Muscle of leg (tissue), 16 donors: ENCODE data around the gene KDM2B. TPM values are rescaled to one million over a fixed set of nuclear protein-coding genes. Genes with fewer than 3 reads are reported as not detected.

Source experiments
- DNase-seq: peaks from one replicate; pipeline ENCODE4 v3.0.0; 2013
- H3K27ac ChIP-seq: one replicate; pipeline ENCODE4 v1.5.1; 2013; ENCODE audit warnings: mild to moderate bottlenecking, low read length, control low read depth
- H3K27me3 ChIP-seq: one replicate; pipeline ENCODE4 v1.6.1; 2013; ENCODE audit warnings: low read length; ENCODE audit not compliant: control insufficient read depth, insufficient read depth
- H3K36me3 ChIP-seq: one replicate; pipeline ENCODE4 v1.6.1; 2013; ENCODE audit warnings: low read length; ENCODE audit not compliant: control insufficient read depth, insufficient read depth
- H3K4me1 ChIP-seq: one replicate; pipeline ENCODE4 v1.6.1; 2013; ENCODE audit warnings: low read length; ENCODE audit not compliant: control insufficient read depth, insufficient read depth
- H3K4me3 ChIP-seq: one replicate; pipeline ENCODE4 v1.5.1; 2013; ENCODE audit warnings: low read length, control low read depth
- H3K9me3 ChIP-seq: replicated peaks from 2 replicates; pipeline ENCODE4 v1.6.1; 2013; ENCODE audit warnings: low read depth, low read length; ENCODE audit not compliant: control insufficient read depth
- WGBS: methylation state at CpG from one replicate; pipeline ENCODE4 v1.1.5; 2013; ENCODE audit warnings: missing lambda C conversion rate; ENCODE audit not compliant: insufficient coverage; 5-methylcytosine and 5-hydroxymethylcytosine counted together
- long read RNA-seq, 11 donors: transcript quantifications; one replicate each; lab custom pipeline, GENCODE V29; 2026
- polyA plus RNA-seq, 8 donors: library from polyadenylated mRNA; unstranded; fragments of 120-200 nt; gene quantifications; one replicate each; pipeline versions ENCODE4 v1.2.1 to v1.2.3, GENCODE V29; 2013; ENCODE audit warnings: inconsistent platforms in 1 of 8, low replicate concordance in 1 of 8; ENCODE audit not compliant: insufficient read length in 8 of 8, insufficient read depth in 1 of 8
- total RNA-seq: library from RNA; stranded (reverse); fragments of 120-200 nt; gene quantifications from one replicate; pipeline ENCODE4 v1.2.4, GENCODE V29; 2013

Gene KDM2B
- total RNA-seq, result 15.3 TPM
- polyA plus RNA-seq, result 10 to 100 TPM; 19.8 to 27.3 (median 23.3) TPM
- long read RNA-seq, donor 1, result 0 reads
- long read RNA-seq, donor 2, result 0 reads
- long read RNA-seq, donor 3, result 0 reads
- long read RNA-seq, donor 4, result 0 reads
- long read RNA-seq, donor 5, full-length matches to known transcripts, result 1 of 6 reads
- long read RNA-seq, donor 5, partial matches to known transcripts, result 5 of 6 reads
- long read RNA-seq, donor 5, other reads (novel, unspliced or antisense), result 0 of 6 reads
- long read RNA-seq, donor 6, full-length matches to known transcripts, result 1 of 1 reads
- long read RNA-seq, donor 6, partial matches to known transcripts, result 0 of 1 reads
- long read RNA-seq, donor 6, other reads (novel, unspliced or antisense), result 0 of 1 reads
- long read RNA-seq, donor 7, result 0 reads
- long read RNA-seq, donor 8, result 0 reads
- long read RNA-seq, donor 9, partial matches to known transcripts, result 0 of 1 reads
- long read RNA-seq, donor 9, other reads (novel, unspliced or antisense), result 0 of 1 reads
- long read RNA-seq, donor 10, result 0 reads
- long read RNA-seq, donor 11, result 0 reads

- no peaks in the 10 kb centered on the region for H3K27me3 ChIP-seq
- H3K36me3 ChIP-seq, result no peaks in the 10 kb centered on the region
- 12% methylated on average over 14 of the region's 23 CpGs for whole genome bisulfite sequencing
- peaks cover 53% of the 10 kb centered on the region for H3K4me1 ChIP-seq
- DNase-seq, result peak; percentile 86
- peak within 1 kb of the TSS; percentile 89 for H3K27ac ChIP-seq
- H3K9me3 ChIP-seq, result no peaks in the 10 kb centered on the region
- peak within 1 kb of the TSS; percentile 66 for H3K4me3 ChIP-seq
Observed at GRCh38 chr12:121580959-121581685, at the start of gene KDM2B. Gene KDM2B (minus strand): TSS chr12:121581023. CDS start chr12:121580911, 112 bp downstream.

- Histone ChIP-seq H3K4me3 (peak overlapping the region; percentile 78), H3K9me3 (no peaks in the 10 kb centered on the region), H3K4me1 (peaks cover 62% of the 10 kb centered on the region), H3K27me3 (no peaks in the 10 kb centered on the region), H3K36me3 (peaks cover 10% of the 10 kb centered on the region), H3K27ac (peak overlapping the region; percentile 94)
- no peak for DNase-seq
- WGBS, result 85% methylated on average over 5 of the region's 5 CpGs
Observed at GRCh38 chr12:121628536-121628935, 47.7 kb upstream of the KDM2B start.

GRCh38 chr12:121628037-121628436 lies 47.2 kb upstream of the KDM2B start:
- Histone ChIP-seq H3K9me3 (no peaks in the 10 kb centered on the region), H3K36me3 (peaks cover 10% of the 10 kb centered on the region), H3K27me3 (no peaks in the 10 kb centered on the region), H3K4me1 (peaks cover 58% of the 10 kb centered on the region), H3K4me3 (peak overlapping the region; percentile 78), H3K27ac (peak overlapping the region; percentile 94)
- WGBS, result 29% methylated on average over 1 of the region's 8 CpGs
- peak; percentile 26 for DNase-seq

- Histone ChIP-seq H3K36me3 (peaks cover 10% of the 10 kb centered on the region), H3K4me3 (peak overlapping the region; percentile 78), H3K4me1 (peaks cover 48% of the 10 kb centered on the region), H3K9me3 (no peaks in the 10 kb centered on the region), H3K27ac (peak overlapping the region; percentile 94), H3K27me3 (no peaks in the 10 kb centered on the region)
- peak; percentile 77 for DNase-seq
- WGBS, result under 1% methylated on average over 38 of the region's 53 CpGs
Observed at GRCh38 chr12:121626853-121627640, 46.2 kb upstream of the KDM2B start.

DNA sequence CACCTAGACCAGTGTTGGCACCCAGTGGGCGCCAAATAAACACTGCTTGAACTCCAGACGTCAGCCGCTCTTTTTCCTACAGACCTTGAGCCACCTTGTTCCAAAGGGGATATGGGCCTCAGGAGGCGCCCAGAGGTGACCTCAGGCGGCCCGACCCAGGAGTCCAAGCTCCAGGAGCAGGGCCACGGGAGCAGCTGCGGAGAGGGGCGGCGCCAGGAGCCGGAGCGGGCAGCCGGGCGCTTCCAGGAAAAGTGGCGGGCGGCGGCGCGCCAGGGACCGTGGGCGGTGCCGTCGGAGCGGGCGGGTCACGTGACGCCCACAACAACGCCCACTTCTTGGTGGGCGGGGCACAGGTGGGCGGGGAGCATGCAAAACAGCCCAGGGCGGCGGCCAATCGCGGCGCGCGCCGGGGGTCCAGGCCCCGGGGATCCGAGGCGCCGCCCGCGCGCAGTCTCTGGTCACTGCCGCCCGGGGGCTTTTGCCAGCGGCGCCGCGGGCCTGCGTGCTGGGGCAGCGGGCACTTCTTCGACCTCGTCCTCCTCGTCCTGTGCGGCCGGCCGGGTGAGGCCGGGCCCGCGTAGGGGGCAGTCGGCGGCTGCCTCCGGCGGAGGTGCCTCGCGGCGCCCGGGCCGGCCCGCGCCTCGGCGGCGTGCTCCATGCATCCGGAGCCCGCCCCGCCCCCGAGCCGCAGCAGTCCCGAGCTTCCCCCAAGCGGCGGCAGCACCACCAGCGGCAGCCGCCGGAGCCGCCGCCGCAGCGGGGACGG lies 45.4 kb upstream of the KDM2B start, which contains the start of gene ORAI1:
TSS of gene ORAI1 (plus strand) at position 444 of the 766 bp plus-strand sequence.
- WGBS, result under 1% methylated on average over 92 of the region's 92 CpGs
- H3K4me1 ChIP-seq, result peaks cover 41% of the 10 kb centered on the region
- H3K4me3 ChIP-seq, result peak within 1 kb of the TSS; percentile 78
- peaks cover 8% of the 10 kb centered on the region for H3K36me3 ChIP-seq
- no peaks in the 10 kb centered on the region for H3K9me3 ChIP-seq
- DNase-seq, result peak; percentile 98
- H3K27me3 ChIP-seq, result no peaks in the 10 kb centered on the region
- H3K27ac ChIP-seq, result peak within 1 kb of the TSS; percentile 94

GRCh38 chr12:121620333-121620891 lies 39.6 kb upstream of the KDM2B start:
- WGBS, result 69% methylated on average over 6 of the region's 8 CpGs
- H3K27me3 ChIP-seq, result no peaks in the 10 kb centered on the region
- H3K4me3 ChIP-seq, result no peak overlapping the region
- no peaks in the 10 kb centered on the region for H3K36me3 ChIP-seq
- H3K9me3 ChIP-seq, result no peaks in the 10 kb centered on the region
- H3K4me1 ChIP-seq, result peaks cover 5% of the 10 kb centered on the region
- H3K27ac ChIP-seq, result no peak overlapping the region
- peak; percentile 27 for DNase-seq

DNA sequence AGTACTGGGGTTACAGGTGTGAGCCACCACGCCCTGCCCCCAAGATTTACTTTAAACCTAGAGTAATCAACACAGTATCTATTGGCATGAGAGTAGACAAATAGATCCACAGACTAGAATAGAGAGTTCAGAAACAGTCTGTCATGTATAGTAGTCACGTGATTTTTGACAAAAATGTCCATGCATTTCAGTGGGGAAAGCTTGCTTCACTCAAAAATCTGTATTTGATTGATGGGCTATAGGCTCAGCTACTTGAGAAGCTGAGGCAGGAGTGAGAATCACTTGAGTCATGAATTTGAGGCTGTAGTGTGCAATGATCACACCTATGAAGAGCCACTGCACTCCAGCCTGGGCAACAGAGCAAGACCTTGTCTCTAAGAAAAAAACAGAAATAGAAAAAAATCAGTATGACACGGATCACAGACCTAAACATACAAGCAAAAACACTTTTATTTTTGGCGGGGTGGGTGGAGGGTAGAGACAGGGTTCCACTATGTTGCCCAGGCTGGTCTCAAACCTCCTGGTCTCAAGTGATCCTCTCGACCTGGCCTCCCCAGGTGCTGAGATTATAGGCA lies 37.9 kb upstream of the KDM2B start:
- H3K9me3 ChIP-seq, result no peaks in the 10 kb centered on the region
- no peak overlapping the region for H3K27ac ChIP-seq
- no peak for DNase-seq
- H3K36me3 ChIP-seq, result no peaks in the 10 kb centered on the region
- no peaks in the 10 kb centered on the region for H3K27me3 ChIP-seq
- no peak overlapping the region for H3K4me3 ChIP-seq
- H3K4me1 ChIP-seq, result no peaks in the 10 kb centered on the region
- WGBS, result 91% methylated on average over 2 of the region's 5 CpGs

DNA sequence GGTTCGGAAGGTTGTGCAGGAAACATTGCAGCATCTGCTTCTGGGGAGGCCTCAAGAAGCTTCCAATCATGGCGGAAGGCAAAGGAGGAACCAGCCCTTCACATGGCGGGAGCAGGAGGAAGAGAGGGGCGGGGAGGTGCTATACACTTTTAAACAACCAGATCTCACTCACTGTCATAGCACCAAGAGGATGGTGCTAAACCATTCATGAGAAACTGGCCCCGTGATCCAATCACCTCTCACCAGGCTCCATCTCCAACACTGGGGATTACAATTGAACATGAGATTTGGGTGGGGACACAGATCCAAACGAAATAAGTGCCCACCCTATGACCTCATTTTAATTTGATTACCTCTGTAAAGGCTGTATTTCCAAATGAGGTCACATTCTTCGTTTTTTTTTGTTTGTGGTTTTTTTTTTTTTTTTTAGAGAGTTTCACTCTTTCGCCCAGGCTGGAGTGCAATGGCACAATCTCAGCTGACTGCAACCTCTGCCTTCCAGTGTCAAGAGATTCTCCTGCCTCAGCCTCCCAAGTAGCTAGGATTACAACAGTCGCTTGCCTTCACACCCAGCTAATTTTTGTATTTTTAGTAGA lies 34.1 kb upstream of the KDM2B start:
- H3K4me1 ChIP-seq, result peaks cover 12% of the 10 kb centered on the region
- no peak for DNase-seq
- H3K36me3 ChIP-seq, result no peaks in the 10 kb centered on the region
- H3K4me3 ChIP-seq, result no peak overlapping the region
- no peaks in the 10 kb centered on the region for H3K9me3 ChIP-seq
- H3K27me3 ChIP-seq, result no peaks in the 10 kb centered on the region
- WGBS, result 88% methylated on average over 1 of the region's 9 CpGs
- H3K27ac ChIP-seq, result no peak overlapping the region
